ENCODE results near the gene PXN. TPM values are rescaled to one million over a fixed set of nuclear protein-coding genes. Genes with fewer than 3 reads are reported as not detected.

The PXN gene
- total and polyA plus RNA-seq, 2 of the 13 experiments (the other 11 are each of a cell fraction or from before 2014, with no cell fraction given), result 13.6 to 14.2 TPM

GRCh38 chr12:120218680-120219606, 46.6 kb downstream of the PXN start (continued):
- TF ChIP-seq ZMYM3 (CRISPR knock-in tag; IDR thresholded peaks at IDR 0.05) (peak; percentile 99), KDM1A (CRISPR knock-in tag; IDR thresholded peaks at IDR 0.05) (peak; percentile 95), ZNF230 (CRISPR knock-in tag; IDR thresholded peaks at IDR 0.05) (no peak), RCOR2 (CRISPR knock-in tag; IDR thresholded peaks at IDR 0.05) (peak; percentile 97), NCOR1 (IDR thresholded peaks at IDR 0.05; ENCODE audit: borderline replicate concordance, low read length) (peak; percentile 73; the same call in 1 of the 2 replicates), ZMYM2 (CRISPR knock-in tag; IDR thresholded peaks at IDR 0.05) (peak; percentile 95), ATF1 (CRISPR knock-in tag; IDR thresholded peaks at IDR 0.05) (no peak), GATAD2A (CRISPR knock-in tag; IDR thresholded peaks at IDR 0.05) (0 out of 2 replicates have a peak, but pooled peaks have one; percentile 17), RBM22 (optimal IDR thresholded peaks at IDR 0.05; ENCODE audit: low read length) (peak; percentile 40), ZNF335 (CRISPR knock-in tag; IDR thresholded peaks at IDR 0.05) (no peak), ZNF280D (CRISPR knock-in tag; IDR thresholded peaks at IDR 0.05) (no peak), KDM5B (CRISPR knock-in tag; IDR thresholded peaks at IDR 0.05; ENCODE audit: borderline replicate concordance) (peak; percentile 23; the same call in 1 of the 2 replicates), CBFB (CRISPR knock-in tag; IDR thresholded peaks at IDR 0.05) (peak; percentile 36; the same call in 1 of the 2 replicates), ESRRA (CRISPR knock-in tag; IDR thresholded peaks at IDR 0.05; ENCODE audit: low read depth) (peak; percentile 95), HNF4A (CRISPR knock-in tag; IDR thresholded peaks at IDR 0.05) (peak; percentile 85), MAFG (CRISPR knock-in tag; IDR thresholded peaks at IDR 0.05) (peak; percentile 44; the same call in 1 of the 2 replicates), EP300 (IDR thresholded peaks at IDR 0.05; ENCODE audit: low read depth in 2 of 2, low read length in 2 of 2) (peak in 1 of 2 experiments; percentile 26; a peak in 1 of 4 replicates), EP300 (CRISPR knock-in tag; IDR thresholded peaks at IDR 0.05; ENCODE audit: borderline replicate concordance) (0 out of 2 replicates have a peak, but pooled peaks have one; percentile 25), TERF1 (CRISPR knock-in tag; IDR thresholded peaks at IDR 0.05) (no peak), ZNF281 (CRISPR knock-in tag; IDR thresholded peaks at IDR 0.05; ENCODE audit: borderline replicate concordance) (peak; percentile 66; the same call in 1 of the 2 replicates), MAFK (conservative IDR thresholded peaks at IDR 0.05 in 1 of 2, IDR thresholded peaks at IDR 0.05 in 1 of 2; ENCODE audit: low read length in 2 of 2) (peak in 1 of 2 experiments; percentile 23; a peak in 1 of 4 replicates)

All from HepG2 (cell line).